ENCODE measurements around the gene SP8.

The SP8 gene

GRCh38 chr7:20748853-20749252, 37.8 kb downstream of the SP8 start:
- DNase-seq, result no peak

- no peak for DNase-seq
These were observed 39.7 kb downstream of the SP8 start for GRCh38 chr7:20747001-20747400.

GRCh38 chr7:20745702-20746101, 41.0 kb downstream of the SP8 start:
- no peak for DNase-seq

- no peak for DNase-seq
These were observed 41.7 kb downstream of the SP8 start for GRCh38 chr7:20744954-20745446.

- no peak for DNase-seq
These were observed 43.8 kb downstream of the SP8 start for GRCh38 chr7:20742913-20743312.

- no peak for DNase-seq
These were observed 44.9 kb downstream of the SP8 start for GRCh38 chr7:20741801-20742200.

- no peak for DNase-seq
These were observed 47.9 kb downstream of the SP8 start for GRCh38 chr7:20738518-20739481.

- DNase-seq, result no peak
These were observed 48.7 kb downstream of the SP8 start for GRCh38 chr7:20737840-20738448.

GRCh38 chr7:20735346-20736065, 51.2 kb downstream of the SP8 start:
- no peak for DNase-seq

All from CD4-positive, alpha-beta T cell treated with Interleukin-17A for 4 hours (primary cell).